B cell (primary cell): ENCODE data around the gene CFAP74. TPM values are rescaled to one million over a fixed set of nuclear protein-coding genes. Genes with fewer than 3 reads are reported as not detected.

Source experiments
- ATAC-seq: fragments of 200-7000 bp; cut with Tn5 transposase; one replicate; pipeline ENCODE4 v1.10.0; 2021; ENCODE audit warnings: low read depth, mild to moderate bottlenecking, moderate number of reproducible peaks, moderate library complexity
- CTCF ChIA-PET: fragments of 350-600 bp; sonication (Branson Sonifier 250); formaldehyde crosslinking; loops from one replicate; lab custom pipeline; 2021; ENCODE audit warnings: antibody characterized with exemption, inconsistent platforms; lab: Charles Lee
- POLR2A ChIA-PET: fragments of 350-600 bp; sonication (Branson Sonifier 250); formaldehyde crosslinking; loops from one replicate; lab custom pipeline; 2021; ENCODE audit warnings: antibody characterized with exemption; lab: Charles Lee
- DNase-seq: peaks from one replicate; pipeline ENCODE4 v3.0.0; 2013
- H2AFZ ChIP-seq: 2 replicates; pipeline ENCODE4 v1.6.1; 2012; ENCODE audit warnings: mild to moderate bottlenecking, low read depth, low read length; ENCODE audit not compliant: insufficient read depth, poor library complexity, severe bottlenecking
- H3K27ac ChIP-seq, 2 donors: 1 replicate in 1 of 2; 2 replicates in 1 of 2; pipeline ENCODE4 v1.5.1; 2012 to 2013; ENCODE audit warnings: low read length in 2 of 2, mild to moderate bottlenecking in 2 of 2, moderate library complexity in 1 of 2
- H3K27me3 ChIP-seq, 4 experiments: fragments of 200-600 bp in 1 of 4; sonication (generic) in 1 of 4; replicated peaks in 1 of 4; 1 replicate in 2 of 4; 2 replicates in 2 of 4; pipeline versions ENCODE4 v1.6.1 to v1.7.0; 2013 to 2016; ENCODE audit warnings: low read length in 3 of 4, mild to moderate bottlenecking in 2 of 4, mixed read lengths in 1 of 4, moderate library complexity in 1 of 4; ENCODE audit not compliant: insufficient read depth in 4 of 4, control insufficient read depth in 3 of 4; ENCODE audit errors: control extremely low read depth in 1 of 4
- H3K36me3 ChIP-seq, 2 experiments: replicated peaks in 1 of 2; 1 replicate in 1 of 2; 2 replicates in 1 of 2; pipeline versions ENCODE4 v1.6.1 to v1.7.1; 2013; ENCODE audit warnings: low read length in 1 of 2; ENCODE audit not compliant: insufficient read depth in 2 of 2, control insufficient read depth in 1 of 2; ENCODE audit errors: control extremely low read depth in 1 of 2, extremely low read depth in 1 of 2
- H3K4me1 ChIP-seq, 2 donors: fragments of 200-600 bp in 1 of 2; sonication (generic) in 1 of 2; 1 replicate in 1 of 2; 2 replicates in 1 of 2; pipeline versions ENCODE4 v1.5.1 to v1.6.1; 2013 to 2017; ENCODE audit warnings: low read length in 2 of 2; ENCODE audit not compliant: control insufficient read depth in 2 of 2, insufficient read depth in 2 of 2
- H3K4me2 ChIP-seq: replicated peaks from 2 replicates; pipeline ENCODE3; 2012; ENCODE audit warnings: mild to moderate bottlenecking, low read depth, low read length; ENCODE audit not compliant: poor library complexity, severe bottlenecking
- H3K4me3 ChIP-seq, 5 experiments: fragments of 200-600 bp in 1 of 5; sonication (generic) in 1 of 5; 1 replicate in 3 of 5; 2 replicates in 2 of 5; pipeline versions ENCODE4 v1.5.1 to v1.7.0; 2011 to 2016; ENCODE audit warnings: low read length in 4 of 5, mild to moderate bottlenecking in 4 of 5, low read depth in 2 of 5, control low read depth in 1 of 5, moderate library complexity in 1 of 5; ENCODE audit not compliant: insufficient read depth in 1 of 5; ENCODE audit errors: control extremely low read depth in 1 of 5, extremely low read depth in 1 of 5
- H3K79me2 ChIP-seq: fragments of 200-600 bp; sonication (generic); one replicate; pipeline ENCODE4 v1.6.0; 2016; ENCODE audit warnings: low read length; ENCODE audit not compliant: control insufficient read depth, insufficient read depth
- H3K9ac ChIP-seq: fragments of 200-600 bp; sonication (generic); 2 replicates; pipeline ENCODE4 v1.6.1; 2017; ENCODE audit warnings: mild to moderate bottlenecking, low read length, moderate library complexity
- H3K9me3 ChIP-seq, 3 donors: one replicate each; pipeline versions ENCODE4 v1.6.1 to v1.7.1; 2013; ENCODE audit warnings: low read length in 2 of 3; ENCODE audit not compliant: control insufficient read depth in 2 of 3, insufficient read depth in 1 of 3; ENCODE audit errors: control extremely low read depth in 1 of 3
- H4K20me1 ChIP-seq: 2 replicates; pipeline ENCODE4 v1.6.0; 2012; ENCODE audit warnings: mild to moderate bottlenecking, low read length; ENCODE audit not compliant: insufficient read depth, control insufficient read depth, poor library complexity, severe bottlenecking
- H3K27ac Mint-ChIP-seq: one replicate; pipeline ENCODE4 v1.8.0; 2021; ENCODE audit warnings: mixed read lengths
- H3K27me3 Mint-ChIP-seq: one replicate; pipeline ENCODE4 v1.8.0; 2021; ENCODE audit warnings: mixed read lengths
- H3K4me1 Mint-ChIP-seq: one replicate; pipeline ENCODE4 v1.8.0; 2021; ENCODE audit warnings: mixed read lengths
- H3K4me3 Mint-ChIP-seq: one replicate; pipeline ENCODE4 v1.8.0; 2021; ENCODE audit warnings: mixed read lengths
- H3K9me3 Mint-ChIP-seq: one replicate; pipeline ENCODE4 v1.8.0; 2022; ENCODE audit warnings: mixed read lengths; ENCODE audit not compliant: insufficient read depth
- EZH2 ChIP-seq: IDR thresholded peaks from 2 replicates; pipeline ENCODE4 v1.6.1; 2012; ENCODE audit warnings: borderline replicate concordance, low read depth, mild to moderate bottlenecking, moderate library complexity, low read length; ENCODE audit not compliant: insufficient read depth, poor library complexity, severe bottlenecking
- WGBS: methylation state at CpG from one replicate; pipeline ENCODE4 v1.1.5; 2013; ENCODE audit warnings: missing lambda C conversion rate; ENCODE audit not compliant: insufficient coverage; 5-methylcytosine and 5-hydroxymethylcytosine counted together
- intact Hi-C: fragments of 100-400 bp; cut with micrococcal nuclease; formaldehyde crosslinking; loops from one replicate; pipeline ENCODE4 v1.10.0; 2022
- polyA plus RNA-seq: library from polyadenylated mRNA; depleted of rRNA; stranded (reverse); fragments of >200 nt; gene quantifications from 2 replicates; pipeline ENCODE4 v1.2.3, GENCODE V29; 2012
- total RNA-seq, 2 donors: library from RNA; stranded (reverse); fragments of 120-200 nt in 1 of 2; gene quantifications; 1 replicate in 1 of 2; 2 replicates in 1 of 2; pipeline versions ENCODE4 v1.2.3 to v1.2.4, GENCODE V29; 2013 to 2022
- TF ChIP-seq, protein P1 (sequence below): fragments of 200-600 bp; IDR thresholded peaks from one replicate; pipeline ENCODE4 v1.8.0; 2022; ENCODE audit warnings: antibody characterized with exemption, mild to moderate bottlenecking

CFAP74 gene
- total and polyA plus RNA-seq, 2 donors (not counting 1 experiment from before 2014, with no cell fraction given) = not detected

DNA sequence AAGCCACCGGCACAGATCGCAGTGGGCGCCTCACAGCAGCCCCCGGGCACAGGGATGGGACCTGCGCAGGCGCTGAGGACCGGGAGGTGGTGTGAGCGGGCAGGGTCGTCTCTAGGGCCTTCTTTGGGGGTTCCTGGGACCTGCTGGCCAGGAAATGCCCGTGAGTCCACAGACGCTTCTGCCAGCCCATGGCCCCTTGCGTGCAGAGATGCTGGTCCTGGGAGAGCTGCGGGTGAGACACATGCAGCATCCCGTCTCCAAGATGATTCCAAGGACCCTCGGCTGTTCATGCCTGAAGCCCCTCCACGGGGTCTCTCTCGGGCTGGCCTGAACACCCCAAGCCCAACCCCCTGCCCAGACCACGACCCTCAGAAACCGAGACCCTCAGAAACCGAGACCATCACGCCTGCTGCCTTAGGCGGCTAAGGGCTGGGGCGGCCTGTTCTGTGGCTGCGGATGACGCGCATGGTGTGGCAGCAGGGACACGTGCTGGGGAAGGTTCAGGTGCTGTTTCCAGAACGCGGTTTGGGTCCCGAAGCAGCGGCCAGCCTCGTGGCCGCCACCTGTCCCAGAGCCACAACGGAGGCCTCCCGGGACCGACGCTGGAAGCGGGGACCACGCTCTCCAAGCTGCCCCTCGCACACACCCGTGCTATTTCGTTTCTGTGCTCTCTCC lies 23.0 kb downstream of the CFAP74 start:
- Histone ChIP-seq H4K20me1 (no peaks in the 10 kb centered on the region), H3K79me2 (no peaks in the 10 kb centered on the region), H3K4me2 (no peak overlapping the region), H3K27ac (no peak overlapping the region), H3K27me3 (peaks cover 0 to 2% (median 0%) of the 10 kb centered on the region in 4 experiments), H3K9me3 (peaks cover 0 to 24% (median 0%) of the 10 kb centered on the region in 3 donors), H2AFZ (no peak overlapping the region), H3K9ac (no peak overlapping the region), H3K4me1 (no peaks in the 10 kb centered on the region), H3K4me3 (no peak overlapping the region), H3K36me3 (no peaks in the 10 kb centered on the region)
- H3K27ac Mint-ChIP-seq = no peak overlapping the region
- intact Hi-C loops = no loop called here
- ATAC-seq = no peak
- no peak for DNase-seq
- no peak for TF ChIP-seq EZH2
- TF ChIP-seq, protein P1, sequence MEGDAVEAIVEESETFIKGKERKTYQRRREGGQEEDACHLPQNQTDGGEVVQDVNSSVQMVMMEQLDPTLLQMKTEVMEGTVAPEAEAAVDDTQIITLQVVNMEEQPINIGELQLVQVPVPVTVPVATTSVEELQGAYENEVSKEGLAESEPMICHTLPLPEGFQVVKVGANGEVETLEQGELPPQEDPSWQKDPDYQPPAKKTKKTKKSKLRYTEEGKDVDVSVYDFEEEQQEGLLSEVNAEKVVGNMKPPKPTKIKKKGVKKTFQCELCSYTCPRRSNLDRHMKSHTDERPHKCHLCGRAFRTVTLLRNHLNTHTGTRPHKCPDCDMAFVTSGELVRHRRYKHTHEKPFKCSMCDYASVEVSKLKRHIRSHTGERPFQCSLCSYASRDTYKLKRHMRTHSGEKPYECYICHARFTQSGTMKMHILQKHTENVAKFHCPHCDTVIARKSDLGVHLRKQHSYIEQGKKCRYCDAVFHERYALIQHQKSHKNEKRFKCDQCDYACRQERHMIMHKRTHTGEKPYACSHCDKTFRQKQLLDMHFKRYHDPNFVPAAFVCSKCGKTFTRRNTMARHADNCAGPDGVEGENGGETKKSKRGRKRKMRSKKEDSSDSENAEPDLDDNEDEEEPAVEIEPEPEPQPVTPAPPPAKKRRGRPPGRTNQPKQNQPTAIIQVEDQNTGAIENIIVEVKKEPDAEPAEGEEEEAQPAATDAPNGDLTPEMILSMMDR = no peak
- CTCF ChIA-PET = no interaction called here
- no peaks in the 10 kb centered on the region for H3K4me1 Mint-ChIP-seq
- POLR2A ChIA-PET = no interaction called here
- H3K27me3 Mint-ChIP-seq = no peaks in the 10 kb centered on the region
- no peaks in the 10 kb centered on the region for H3K9me3 Mint-ChIP-seq
- H3K4me3 Mint-ChIP-seq = no peak overlapping the region
- 95% methylated on average over 42 of the region's 42 CpGs for WGBS

DNA sequence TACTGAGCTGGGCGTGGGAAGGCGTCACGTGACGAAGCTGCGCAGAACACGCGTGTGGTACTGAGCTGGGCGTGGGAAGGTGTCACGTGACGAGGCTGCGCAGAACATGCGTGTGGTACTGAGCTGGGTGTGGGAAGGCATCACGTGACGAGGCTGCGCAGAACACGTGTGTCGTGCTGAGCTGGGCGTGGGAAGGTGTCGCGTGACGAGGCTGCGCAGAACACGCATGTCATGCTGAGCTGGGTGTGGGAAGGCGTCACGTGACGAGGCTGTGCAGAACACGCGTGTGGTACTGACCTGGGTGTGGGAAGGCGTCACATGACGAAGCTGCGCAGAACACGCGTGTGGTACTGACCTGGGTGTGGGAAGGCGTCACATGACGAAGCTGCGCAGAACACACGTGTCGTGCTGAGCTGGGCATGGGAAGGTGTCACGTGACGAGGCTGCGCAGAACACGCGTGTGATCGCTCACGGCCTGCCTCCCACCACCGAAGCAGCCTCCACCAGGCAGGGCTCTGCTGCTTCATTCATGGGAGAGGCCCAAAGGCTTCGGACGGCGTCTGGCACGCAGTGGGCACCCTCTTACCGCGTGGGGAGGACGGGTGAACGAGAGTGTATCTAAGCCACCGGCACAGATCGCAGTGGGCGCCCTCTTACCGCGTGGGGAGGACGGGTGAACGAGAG lies 24.0 kb downstream of the CFAP74 start:
- ChIA-PET CTCF (no interaction called here), POLR2A (no interaction called here)
- no peaks in the 10 kb centered on the region for H3K79me2 ChIP-seq
- H3K27ac ChIP-seq = no peak overlapping the region
- no peaks in the 10 kb centered on the region for H4K20me1 ChIP-seq
- Mint-ChIP-seq H3K9me3 (no peaks in the 10 kb centered on the region), H3K27ac (no peak overlapping the region), H3K27me3 (no peaks in the 10 kb centered on the region), H3K4me3 (no peak overlapping the region), H3K4me1 (no peaks in the 10 kb centered on the region)
- TF ChIP-seq EZH2 = no peak
- TF ChIP-seq, protein P1 = no peak
- intact Hi-C loops = no loop called here
- WGBS = 98% methylated on average over 54 of the region's 61 CpGs
- no peaks in the 10 kb centered on the region for H3K4me1 ChIP-seq
- no peak for DNase-seq
- H2AFZ ChIP-seq = no peak overlapping the region
- H3K27me3 ChIP-seq = peaks cover 0 to 2% (median 0%) of the 10 kb centered on the region in 4 experiments
- no peak overlapping the region for H3K4me3 ChIP-seq
- H3K9me3 ChIP-seq = peaks cover 0 to 24% (median 0%) of the 10 kb centered on the region in 3 donors
- H3K4me2 ChIP-seq = no peak overlapping the region
- no peak for ATAC-seq
- H3K9ac ChIP-seq = no peak overlapping the region
- H3K36me3 ChIP-seq = no peaks in the 10 kb centered on the region
